ENCODE measurements around the gene CYSLTR1. TPM values are rescaled to one million over a fixed set of nuclear protein-coding genes. Genes with fewer than 3 reads are reported as not detected.
"Not testable (repeated sequence)": the region's sequence is repeated elsewhere in the genome, so short reads cannot be mapped to it uniquely, and the experiment has no call there.

Gene CYSLTR1
- total RNA-seq, 1 experiment from 2014 or later = not detected

GRCh38 chrX:78283511-78283910 lies 43.9 kb downstream of the CYSLTR1 start:
- Histone ChIP-seq H3K4me3 (no peak overlapping the region), H3K9me2 (ENCODE audit: insufficient read depth) (no peaks in the 10 kb centered on the region), H3K4me1 (replicated peaks; ENCODE audit: insufficient read depth) (no peaks in the 10 kb centered on the region), H3F3A (ENCODE audit: insufficient read depth, low read depth) (no peaks in the 10 kb centered on the region), H3K27ac (no peak overlapping the region), H3K79me2 (ENCODE audit: low read depth) (no peaks in the 10 kb centered on the region), H4K20me1 (ENCODE audit: insufficient read depth) (no peaks in the 10 kb centered on the region), H3K4me2 (no peak overlapping the region), H3K9me3 (ENCODE audit: insufficient read depth, low read depth) (no peaks in the 10 kb centered on the region), H2AFZ (no peak overlapping the region), H3K27me3 (ENCODE audit: insufficient read depth, low read depth) (no peaks in the 10 kb centered on the region), H3K36me3 (ENCODE audit: low read depth) (no peaks in the 10 kb centered on the region)
- TF ChIP-seq EZH2 (IDR thresholded peaks at IDR 0.05; ENCODE audit: low read depth) (no peak), CTCF (conservative IDR thresholded peaks at IDR 0.05) (no peak)
- POLR2A ChIA-PET (ENCODE audit: unreplicated experiment) = no interaction called here
- no peak for DNase-seq
- intact Hi-C loops (cut with micrococcal nuclease; ENCODE audit: unreplicated experiment) = no loop called here
- no TSS peak for BruUV-seq (replicated peaks)
- CTCF ChIA-PET = no interaction called here

GRCh38 chrX:78237127-78237526 lies 90.3 kb downstream of the CYSLTR1 start:
- Histone ChIP-seq H3K4me3 (no peak overlapping the region), H4K20me1 (ENCODE audit: insufficient read depth) (no peaks in the 10 kb centered on the region), H3K9me3 (ENCODE audit: insufficient read depth, low read depth) (no peaks in the 10 kb centered on the region), H3K79me2 (ENCODE audit: low read depth) (no peaks in the 10 kb centered on the region), H2AFZ (no peak overlapping the region), H3F3A (ENCODE audit: insufficient read depth, low read depth) (no peaks in the 10 kb centered on the region), H3K9me2 (ENCODE audit: insufficient read depth) (no peaks in the 10 kb centered on the region), H3K4me1 (replicated peaks; ENCODE audit: insufficient read depth) (no peaks in the 10 kb centered on the region), H3K27me3 (ENCODE audit: insufficient read depth, low read depth) (no peaks in the 10 kb centered on the region), H3K4me2 (no peak overlapping the region), H3K36me3 (ENCODE audit: low read depth) (no peaks in the 10 kb centered on the region), H3K27ac (no peak overlapping the region)
- POLR2A ChIA-PET (ENCODE audit: unreplicated experiment) = no interaction called here
- CTCF ChIA-PET = no interaction called here
- intact Hi-C loops (cut with micrococcal nuclease; ENCODE audit: unreplicated experiment) = no loop called here
- BruUV-seq (replicated peaks) = no TSS peak
- DNase-seq = no peak
- TF ChIP-seq EZH2 (IDR thresholded peaks at IDR 0.05; ENCODE audit: low read depth) = no peak
- TF ChIP-seq CTCF (conservative IDR thresholded peaks at IDR 0.05) = no peak

- DNase-seq; H3K36me3 ChIP-seq (ENCODE audit: low read depth); H3K9me2 ChIP-seq (ENCODE audit: insufficient read depth); H3K4me2 ChIP-seq; CTCF ChIA-PET; H3K4me1 ChIP-seq (replicated peaks; ENCODE audit: insufficient read depth); H4K20me1 ChIP-seq (ENCODE audit: insufficient read depth); H3K27ac ChIP-seq; H3K9me3 ChIP-seq (ENCODE audit: insufficient read depth, low read depth); H2AFZ ChIP-seq; H3K4me3 ChIP-seq; intact Hi-C loops (cut with micrococcal nuclease; ENCODE audit: unreplicated experiment); BruUV-seq (replicated peaks); H3K27me3 ChIP-seq (ENCODE audit: insufficient read depth, low read depth); H3K79me2 ChIP-seq (ENCODE audit: low read depth); POLR2A ChIA-PET (ENCODE audit: unreplicated experiment); H3F3A ChIP-seq (ENCODE audit: insufficient read depth, low read depth): not testable (repeated sequence)
Observed at GRCh38 chrX:78226047-78226446, 101.4 kb downstream of the CYSLTR1 start.

Other genes with a start within 250 kb of the CYSLTR1 start
- 320 and 409 TPM in 2 replicates for gene PGK1, start 223.4 kb downstream of the CYSLTR1 start, total RNA-seq (2021)
- gene TAF9B, start 188.0 kb downstream of the CYSLTR1 start, total RNA-seq (2021) = 8.8 and 11.4 TPM in 2 replicates

All from PC-9 (cell line).